K562 (cell line): Measurements from ENCODE around the gene ORMDL3. TPM values are rescaled to one million over a fixed set of nuclear protein-coding genes. Genes with fewer than 3 reads are reported as not detected.

Source experiments
- ARID3B ChIP-seq: fragments of 250-450 bp; sonication (Bioruptor Pico); IDR thresholded peaks from 2 replicates; pipeline ENCODE4 v1.4.0; 2020; ENCODE audit warnings: borderline replicate concordance
- CC2D1A ChIP-seq: fragments of 450-650 bp; IDR thresholded peaks from 2 replicates; pipeline ENCODE4 v1.6.1; 2017; ENCODE audit warnings: mild to moderate bottlenecking
- DNMT1 ChIP-seq: fragments of 450-650 bp; IDR thresholded peaks from 2 replicates; pipeline ENCODE4 v1.6.1; 2016; ENCODE audit warnings: antibody characterized with exemption, mild to moderate bottlenecking
- RFX1 ChIP-seq: fragments of 450-650 bp; IDR thresholded peaks from 2 replicates; pipeline ENCODE4 v1.6.1; 2016; ENCODE audit warnings: mild to moderate bottlenecking, moderate library complexity
- RREB1 ChIP-seq: fragments of 250-450 bp; sonication (Bioruptor Pico); IDR thresholded peaks from 2 replicates; pipeline ENCODE4 v1.4.0; 2020
- SRSF3 ChIP-seq: fragments of 200-400 bp; formaldehyde crosslinking; IDR thresholded peaks from 2 replicates; pipeline ENCODE4 v1.6.1; 2016; ENCODE audit warnings: mild to moderate bottlenecking, low read length, moderate library complexity; ENCODE audit not compliant: insufficient read depth
- STAT5B ChIP-seq: fragments of 250-450 bp; sonication (Bioruptor Pico); IDR thresholded peaks from 2 replicates; pipeline ENCODE4 v1.8.0; 2021; ENCODE audit warnings: mild to moderate bottlenecking, inconsistent platforms
- XRCC4 ChIP-seq: IDR thresholded peaks from one replicate; pipeline ENCODE4 v1.6.1; 2011; ENCODE audit not compliant: insufficient read depth, insufficient read length; ENCODE audit errors: extremely low read depth
- ZEB2 ChIP-seq: fragments of 450-650 bp; IDR thresholded peaks from 2 replicates; pipeline ENCODE4 v1.6.1; 2016
- ZNF197 ChIP-seq: fragments of 200-800 bp; sonication (Bioruptor generic); IDR thresholded peaks from 2 replicates; pipeline ENCODE4 v1.6.1; 2016; ENCODE audit warnings: low read depth, missing genetic modification characterization, missing compliant biosample characterization
- ZNF431 ChIP-seq: sonication (generic); formaldehyde crosslinking; IDR thresholded peaks from 2 replicates; pipeline ENCODE4 v1.8.0; 2022; ENCODE audit warnings: mild to moderate bottlenecking, missing genetic modification reagents
- polyA plus RNA-seq, 8 experiments: library from polyadenylated mRNA; depleted of rRNA in 4 of 8; stranded (reverse) in 5 of 8; unstranded in 3 of 8; fragments of >200 nt; fragmentation: Nextera tagmentation in 2 of 8; fragmentation: Illumina TruSeq in 1 of 8; extraction: Ambion mirVana in 2 of 8; extraction: Trizol in 1 of 8; gene quantifications; 2 replicates each; pipeline versions ENCODE4 v1.2.1 to v1.2.3, GENCODE V29; 2011 to 2014; ENCODE audit warnings: inconsistent platforms in 1 of 8, missing spikeins in 1 of 8
- total RNA-seq, 7 experiments: library from RNA; depleted of rRNA in 6 of 7; stranded (reverse); fragments of >200 nt in 6 of 7; fragmentation: Illumina TruSeq in 2 of 7; extraction: Trizol in 2 of 7; gene quantifications; 2 replicates each; pipeline versions ENCODE4 v1.2.1 to v1.2.3, GENCODE V29; 2011 to 2021; ENCODE audit warnings: low replicate concordance in 1 of 7
- TF ChIP-seq, protein P1 (sequence below): sonication (generic); formaldehyde crosslinking; IDR thresholded peaks from 2 replicates; pipeline ENCODE4 v1.8.1; 2023; ENCODE audit warnings: missing genetic modification reagents, mild to moderate bottlenecking, borderline replicate concordance
- TF ChIP-seq, protein P2 (sequence below), 3 experiments: fragments of 200-800 bp in 1 of 3; sonication (Bioruptor generic) in 1 of 3; sonication (generic) in 1 of 3; formaldehyde crosslinking in 1 of 3; IDR thresholded peaks; 2 replicates each; pipeline versions ENCODE4 v1.6.1 to v1.8.0; 2016 to 2022; ENCODE audit warnings: mild to moderate bottlenecking in 2 of 3, missing compliant biosample characterization in 2 of 3, missing genetic modification characterization in 2 of 3, missing genetic modification reagents in 1 of 3

The ORMDL3 gene
- total and polyA plus RNA-seq, 9 of the 15 experiments (the other 6 are each of a cell fraction or from before 2014, with no cell fraction given): 2.7 to 57.4 (median 27.1) TPM

- TF ChIP-seq, protein P1, sequence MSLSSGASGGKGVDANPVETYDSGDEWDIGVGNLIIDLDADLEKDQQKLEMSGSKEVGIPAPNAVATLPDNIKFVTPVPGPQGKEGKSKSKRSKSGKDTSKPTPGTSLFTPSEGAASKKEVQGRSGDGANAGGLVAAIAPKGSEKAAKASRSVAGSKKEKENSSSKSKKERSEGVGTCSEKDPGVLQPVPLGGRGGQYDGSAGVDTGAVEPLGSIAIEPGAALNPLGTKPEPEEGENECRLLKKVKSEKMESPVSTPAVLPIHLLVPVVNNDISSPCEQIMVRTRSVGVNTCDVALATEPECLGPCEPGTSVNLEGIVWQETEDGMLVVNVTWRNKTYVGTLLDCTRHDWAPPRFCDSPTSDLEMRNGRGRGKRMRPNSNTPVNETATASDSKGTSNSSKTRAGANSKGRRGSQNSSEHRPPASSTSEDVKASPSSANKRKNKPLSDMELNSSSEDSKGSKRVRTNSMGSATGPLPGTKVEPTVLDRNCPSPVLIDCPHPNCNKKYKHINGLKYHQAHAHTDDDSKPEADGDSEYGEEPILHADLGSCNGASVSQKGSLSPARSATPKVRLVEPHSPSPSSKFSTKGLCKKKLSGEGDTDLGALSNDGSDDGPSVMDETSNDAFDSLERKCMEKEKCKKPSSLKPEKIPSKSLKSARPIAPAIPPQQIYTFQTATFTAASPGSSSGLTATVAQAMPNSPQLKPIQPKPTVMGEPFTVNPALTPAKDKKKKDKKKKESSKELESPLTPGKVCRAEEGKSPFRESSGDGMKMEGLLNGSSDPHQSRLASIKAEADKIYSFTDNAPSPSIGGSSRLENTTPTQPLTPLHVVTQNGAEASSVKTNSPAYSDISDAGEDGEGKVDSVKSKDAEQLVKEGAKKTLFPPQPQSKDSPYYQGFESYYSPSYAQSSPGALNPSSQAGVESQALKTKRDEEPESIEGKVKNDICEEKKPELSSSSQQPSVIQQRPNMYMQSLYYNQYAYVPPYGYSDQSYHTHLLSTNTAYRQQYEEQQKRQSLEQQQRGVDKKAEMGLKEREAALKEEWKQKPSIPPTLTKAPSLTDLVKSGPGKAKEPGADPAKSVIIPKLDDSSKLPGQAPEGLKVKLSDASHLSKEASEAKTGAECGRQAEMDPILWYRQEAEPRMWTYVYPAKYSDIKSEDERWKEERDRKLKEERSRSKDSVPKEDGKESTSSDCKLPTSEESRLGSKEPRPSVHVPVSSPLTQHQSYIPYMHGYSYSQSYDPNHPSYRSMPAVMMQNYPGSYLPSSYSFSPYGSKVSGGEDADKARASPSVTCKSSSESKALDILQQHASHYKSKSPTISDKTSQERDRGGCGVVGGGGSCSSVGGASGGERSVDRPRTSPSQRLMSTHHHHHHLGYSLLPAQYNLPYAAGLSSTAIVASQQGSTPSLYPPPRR (CRISPR knock-in tag): no peak
- 0 out of 2 replicates have a peak, but pooled peaks have one; percentile 12 for TF ChIP-seq ZEB2
- TF ChIP-seq ARID3B: no peak
- no peak for TF ChIP-seq CC2D1A
- peak; percentile 93 for TF ChIP-seq ZNF197 (CRISPR knock-in tag)
- no peak for TF ChIP-seq SRSF3
- TF ChIP-seq RREB1: no peak
- TF ChIP-seq, protein P2, sequence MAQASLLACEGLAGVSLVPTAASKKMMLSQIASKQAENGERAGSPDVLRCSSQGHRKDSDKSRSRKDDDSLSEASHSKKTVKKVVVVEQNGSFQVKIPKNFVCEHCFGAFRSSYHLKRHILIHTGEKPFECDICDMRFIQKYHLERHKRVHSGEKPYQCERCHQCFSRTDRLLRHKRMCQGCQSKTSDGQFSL (CRISPR knock-in tag; IDR thresholded peaks at IDR 0.05): no peak
- TF ChIP-seq, protein P2 (tag; IDR thresholded peaks at IDR 0.05): peak in 1 of 2 experiments; percentile 63; a peak in 1 of 4 replicates
- TF ChIP-seq RFX1: no peak
- no peak for TF ChIP-seq XRCC4
- no peak for TF ChIP-seq STAT5B
- TF ChIP-seq DNMT1: no peak
- no peak for TF ChIP-seq ZNF431
Measured at GRCh38 chr17:39927101-39927928, at the start of gene ORMDL3, which contains the start of gene LRRC3C (continued).
